ENCODE data around the gene SGPL1.

The SGPL1 gene

DNA sequence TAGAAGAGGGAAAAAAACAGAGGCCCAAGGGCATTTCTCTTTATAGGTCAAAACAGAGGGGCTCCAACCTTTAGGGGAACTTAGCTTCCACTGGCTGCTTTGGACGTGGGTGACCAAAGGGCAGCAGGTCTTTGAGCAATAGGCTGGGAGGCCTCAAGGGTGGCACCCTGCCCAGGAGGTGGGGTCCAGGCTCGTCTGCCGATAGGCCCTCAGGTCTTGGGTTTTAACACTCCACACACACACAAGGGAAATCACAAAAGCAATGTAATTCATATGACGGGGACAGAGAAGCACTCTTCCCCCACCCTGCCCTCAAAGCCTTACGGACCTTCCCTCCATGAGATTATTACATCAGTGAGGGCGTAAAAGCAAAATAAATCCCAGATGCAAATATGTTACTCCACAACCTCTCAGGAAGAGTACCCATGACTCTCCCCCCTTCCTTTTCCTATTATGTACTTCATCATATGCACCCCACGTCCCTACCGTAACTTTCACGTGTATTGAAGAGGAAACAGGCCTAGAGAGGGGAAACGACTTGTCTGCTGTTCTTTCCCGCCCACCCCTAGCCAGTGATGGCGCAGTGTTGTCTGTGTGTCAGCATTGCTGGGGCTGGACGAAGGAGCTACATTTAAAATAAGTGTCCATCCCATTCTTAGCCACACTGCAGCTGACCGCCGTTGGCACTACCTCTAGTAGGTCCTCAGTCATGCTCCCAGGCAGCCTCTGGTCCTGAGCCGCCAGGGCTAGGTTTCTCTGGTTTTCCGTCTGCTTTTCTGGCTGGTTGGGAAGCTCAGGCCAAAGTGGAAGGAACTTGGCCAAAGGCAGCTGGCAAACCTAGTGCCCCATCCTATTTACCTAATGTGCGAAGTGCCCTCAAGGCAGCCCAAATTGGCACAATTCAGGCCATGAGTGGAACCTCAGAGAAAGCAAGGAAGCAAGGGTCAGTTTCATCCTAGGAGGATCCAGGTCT, 70.5 kb downstream of the SGPL1 start:
- Histone ChIP-seq H3K27ac (ENCODE audit: insufficient read depth in 1 of 2, low read depth in 1 of 2, low read length in 2 of 2, poor library complexity in 1 of 2, severe bottlenecking in 2 of 2) (peak overlapping the region in 1 of 2 experiments; percentile 12), H3K9me3 (ENCODE audit: control extremely low read depth in 1 of 5, control insufficient read depth in 4 of 5, insufficient read depth in 2 of 5, low read depth in 1 of 5, low read length in 4 of 5) (no peaks in the 10 kb centered on the region), H3K4me1 (ENCODE audit: control extremely low read depth in 1 of 4, control insufficient read depth in 4 of 4, insufficient read depth in 4 of 4, low read length in 3 of 4) (peaks cover 0 to 30% (median 23%) of the 10 kb centered on the region in 4 experiments), H3K4me3 (ENCODE audit: control insufficient read depth in 1 of 7, extremely low read depth in 1 of 7, insufficient read depth in 4 of 7, low read depth in 2 of 7, low read length in 6 of 7) (no peak overlapping the region), H3K27me3 (replicated peaks in 2 of 5; ENCODE audit: control insufficient read depth in 4 of 5, insufficient read depth in 5 of 5, low read length in 4 of 5) (no peaks in the 10 kb centered on the region), H3K36me3 (ENCODE audit: control insufficient read depth in 4 of 4, insufficient read depth in 4 of 4, low read length in 3 of 4) (peaks cover 5 to 28% (median 17%) of the 10 kb centered on the region in 4 experiments)
- CTCF ChIA-PET = interaction anchor here (0.7 to 14.0 kb wide), 6 partner anchors 9 to 387 kb away, joined by 3 to 140 read pairs (median 6); partner anchors contain the start of gene SGPL1
- DNase-seq = peak in 2 of 3 donors; percentile 21 to 24
- WGBS (ENCODE audit: insufficient coverage) = 85% methylated on average over 13 of the region's 18 CpGs
- POLR2A ChIA-PET = no interaction called here

- ChIA-PET POLR2A (interaction anchor here (0.6 kb wide), 1 partner anchor 134 kb away, joined by 4 read pairs; no protein-coding TSS in a partner anchor), CTCF (interaction anchor here (0.7 to 14.0 kb wide), 7 partner anchors 10 to 388 kb away, joined by 3 to 140 read pairs (median 3); partner anchors contain the start of gene SGPL1)
- Histone ChIP-seq H3K4me1 (ENCODE audit: control extremely low read depth in 1 of 4, control insufficient read depth in 4 of 4, insufficient read depth in 4 of 4, low read length in 3 of 4) (peaks cover 0 to 30% (median 23%) of the 10 kb centered on the region in 4 experiments), H3K36me3 (ENCODE audit: control insufficient read depth in 4 of 4, insufficient read depth in 4 of 4, low read length in 3 of 4) (peaks cover 5 to 25% (median 15%) of the 10 kb centered on the region in 4 experiments), H3K4me3 (ENCODE audit: control insufficient read depth in 1 of 7, extremely low read depth in 1 of 7, insufficient read depth in 4 of 7, low read depth in 2 of 7, low read length in 6 of 7) (peak overlapping the region in 6 of 7 experiments; percentile 67 to 87 (median 74)), H3K27me3 (replicated peaks in 2 of 5; ENCODE audit: control insufficient read depth in 4 of 5, insufficient read depth in 5 of 5, low read length in 4 of 5) (no peaks in the 10 kb centered on the region), H3K9me3 (ENCODE audit: control extremely low read depth in 1 of 5, control insufficient read depth in 4 of 5, insufficient read depth in 2 of 5, low read depth in 1 of 5, low read length in 4 of 5) (no peaks in the 10 kb centered on the region), H3K27ac (ENCODE audit: insufficient read depth in 1 of 2, low read depth in 1 of 2, low read length in 2 of 2, poor library complexity in 1 of 2, severe bottlenecking in 2 of 2) (no peak overlapping the region)
- WGBS (ENCODE audit: insufficient coverage) = 79% methylated on average over 6 of the region's 12 CpGs
- DNase-seq = no peak
Observed at GRCh38 chr10:70886921-70887665, 71.3 kb downstream of the SGPL1 start.

- H3K4me3 ChIP-seq (ENCODE audit: control insufficient read depth in 1 of 7, extremely low read depth in 1 of 7, insufficient read depth in 4 of 7, low read depth in 2 of 7, low read length in 6 of 7) = peak within 1 kb of the TSS; percentile 66 to 87 (median 72)
- peak within 1 kb of the TSS in 1 of 2 experiments; percentile 76 for H3K27ac ChIP-seq (ENCODE audit: insufficient read depth in 1 of 2, low read depth in 1 of 2, low read length in 2 of 2, poor library complexity in 1 of 2, severe bottlenecking in 2 of 2)
- no peaks in the 10 kb centered on the region for H3K9me3 ChIP-seq (ENCODE audit: control extremely low read depth in 1 of 5, control insufficient read depth in 4 of 5, insufficient read depth in 2 of 5, low read depth in 1 of 5, low read length in 4 of 5)
- H3K27me3 ChIP-seq (replicated peaks in 2 of 5; ENCODE audit: control insufficient read depth in 4 of 5, insufficient read depth in 5 of 5, low read length in 4 of 5) = no peaks in the 10 kb centered on the region
- whole genome bisulfite sequencing (ENCODE audit: insufficient coverage) = 0% methylated on average over 59 of the region's 85 CpGs
- peaks cover 0 to 30% (median 23%) of the 10 kb centered on the region in 4 experiments for H3K4me1 ChIP-seq (ENCODE audit: control extremely low read depth in 1 of 4, control insufficient read depth in 4 of 4, insufficient read depth in 4 of 4, low read length in 3 of 4)
- peak; percentile 74 to 88 (median 82) for DNase-seq
- POLR2A ChIA-PET = no interaction called here
- H3K36me3 ChIP-seq (ENCODE audit: control insufficient read depth in 4 of 4, insufficient read depth in 4 of 4, low read length in 3 of 4) = peaks cover 3 to 23% (median 10%) of the 10 kb centered on the region in 4 experiments
- CTCF ChIA-PET = interaction anchor here (0.9 to 14.0 kb wide), 4 partner anchors 11 to 337 kb away, joined by 3 to 140 read pairs (median 16); no protein-coding TSS in a partner anchor
Observed at GRCh38 chr10:70887804-70888800, 72.4 kb downstream of the SGPL1 start, which contains the start of gene PCBD1. Gene PCBD1, minus strand, starts transcription at chr10:70888565. Its CDS starts 32 bp downstream, at chr10:70888533.

DNA sequence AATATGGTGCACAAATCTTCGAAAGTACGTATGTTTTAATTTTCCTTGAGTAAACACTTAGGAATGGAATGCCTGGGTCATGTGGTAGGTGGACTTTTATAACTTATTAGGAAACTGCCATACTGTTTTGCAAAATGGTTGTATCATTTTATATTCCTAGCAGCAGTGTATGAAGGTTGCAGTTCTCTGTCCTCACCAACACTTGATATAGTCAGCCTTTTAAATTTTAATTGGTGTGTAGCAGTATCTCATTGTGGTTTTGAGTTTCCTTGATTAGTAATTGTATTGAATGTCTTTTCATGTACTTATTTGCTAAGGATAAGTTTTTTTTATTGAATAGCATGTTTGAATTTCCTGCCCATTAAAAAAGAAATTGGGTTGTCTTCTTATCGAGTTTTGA, 73.5 kb downstream of the SGPL1 start:
- Histone ChIP-seq H3K4me1 (ENCODE audit: control extremely low read depth in 1 of 4, control insufficient read depth in 4 of 4, insufficient read depth in 4 of 4, low read length in 3 of 4) (peaks cover 0 to 30% (median 25%) of the 10 kb centered on the region in 4 experiments), H3K4me3 (ENCODE audit: control insufficient read depth in 1 of 7, extremely low read depth in 1 of 7, insufficient read depth in 4 of 7, low read depth in 2 of 7, low read length in 6 of 7) (peak overlapping the region in 1 of 7 experiments; percentile 83), H3K9me3 (ENCODE audit: control extremely low read depth in 1 of 5, control insufficient read depth in 4 of 5, insufficient read depth in 2 of 5, low read depth in 1 of 5, low read length in 4 of 5) (no peaks in the 10 kb centered on the region), H3K27ac (ENCODE audit: insufficient read depth in 1 of 2, low read depth in 1 of 2, low read length in 2 of 2, poor library complexity in 1 of 2, severe bottlenecking in 2 of 2) (no peak overlapping the region), H3K27me3 (replicated peaks in 2 of 5; ENCODE audit: control insufficient read depth in 4 of 5, insufficient read depth in 5 of 5, low read length in 4 of 5) (no peaks in the 10 kb centered on the region), H3K36me3 (ENCODE audit: control insufficient read depth in 4 of 4, insufficient read depth in 4 of 4, low read length in 3 of 4) (peaks cover 0 to 12% (median 6%) of the 10 kb centered on the region in 4 experiments)
- DNase-seq = peak in 1 of 3 donors; percentile 9
- WGBS (ENCODE audit: insufficient coverage) = no CpG with 5 or more reads among the region's 3 CpGs
- CTCF ChIA-PET = no interaction called here
- POLR2A ChIA-PET = no interaction called here

GRCh38 chr10:70890917-70891431, 75.2 kb downstream of the SGPL1 start:
- CTCF ChIA-PET = interaction anchor here (0.8 to 1.8 kb wide), 3 partner anchors 10 to 130 kb away, joined by 3 to 6 read pairs (median 3); no protein-coding TSS in a partner anchor
- POLR2A ChIA-PET = no interaction called here
- Histone ChIP-seq H3K4me1 (ENCODE audit: control extremely low read depth in 1 of 4, control insufficient read depth in 4 of 4, insufficient read depth in 4 of 4, low read length in 3 of 4) (peaks cover 0 to 28% (median 23%) of the 10 kb centered on the region in 4 experiments), H3K36me3 (ENCODE audit: control insufficient read depth in 4 of 4, insufficient read depth in 4 of 4, low read length in 3 of 4) (peaks cover 0 to 2% (median 0%) of the 10 kb centered on the region in 4 experiments), H3K27ac (ENCODE audit: insufficient read depth in 1 of 2, low read depth in 1 of 2, low read length in 2 of 2, poor library complexity in 1 of 2, severe bottlenecking in 2 of 2) (no peak overlapping the region), H3K27me3 (replicated peaks in 2 of 5; ENCODE audit: control insufficient read depth in 4 of 5, insufficient read depth in 5 of 5, low read length in 4 of 5) (no peaks in the 10 kb centered on the region), H3K4me3 (ENCODE audit: control insufficient read depth in 1 of 7, extremely low read depth in 1 of 7, insufficient read depth in 4 of 7, low read depth in 2 of 7, low read length in 6 of 7) (no peak overlapping the region), H3K9me3 (ENCODE audit: control extremely low read depth in 1 of 5, control insufficient read depth in 4 of 5, insufficient read depth in 2 of 5, low read depth in 1 of 5, low read length in 4 of 5) (no peaks in the 10 kb centered on the region)
- WGBS (ENCODE audit: insufficient coverage) = 95% methylated on average over 6 of the region's 7 CpGs
- no peak for DNase-seq

DNA sequence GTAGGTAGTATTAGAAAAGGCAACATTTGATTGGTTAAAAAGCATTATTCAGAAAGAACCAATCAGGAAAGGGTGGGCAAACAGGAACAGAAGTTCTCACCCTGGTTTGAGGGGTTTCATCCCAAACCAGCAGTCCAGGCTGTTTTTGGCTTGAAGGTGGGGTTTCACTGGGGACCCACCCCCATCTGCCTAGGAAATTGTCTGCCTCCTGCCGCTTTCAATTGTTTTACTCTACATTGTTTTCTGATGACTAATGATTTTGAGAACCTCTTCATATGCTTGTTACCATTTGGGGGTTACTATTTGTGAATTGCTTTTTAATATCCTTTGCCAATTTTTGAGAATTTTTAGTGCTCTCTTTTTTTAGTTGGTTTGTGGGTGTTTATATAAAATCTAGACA, 75.9 kb downstream of the SGPL1 start:
- Histone ChIP-seq H3K27me3 (replicated peaks in 2 of 5; ENCODE audit: control insufficient read depth in 4 of 5, insufficient read depth in 5 of 5, low read length in 4 of 5) (no peaks in the 10 kb centered on the region), H3K36me3 (ENCODE audit: control insufficient read depth in 4 of 4, insufficient read depth in 4 of 4, low read length in 3 of 4) (no peaks in the 10 kb centered on the region), H3K4me3 (ENCODE audit: control insufficient read depth in 1 of 7, extremely low read depth in 1 of 7, insufficient read depth in 4 of 7, low read depth in 2 of 7, low read length in 6 of 7) (no peak overlapping the region), H3K9me3 (ENCODE audit: control extremely low read depth in 1 of 5, control insufficient read depth in 4 of 5, insufficient read depth in 2 of 5, low read depth in 1 of 5, low read length in 4 of 5) (no peaks in the 10 kb centered on the region), H3K4me1 (ENCODE audit: control extremely low read depth in 1 of 4, control insufficient read depth in 4 of 4, insufficient read depth in 4 of 4, low read length in 3 of 4) (peaks cover 0 to 21% (median 18%) of the 10 kb centered on the region in 4 experiments), H3K27ac (ENCODE audit: insufficient read depth in 1 of 2, low read depth in 1 of 2, low read length in 2 of 2, poor library complexity in 1 of 2, severe bottlenecking in 2 of 2) (no peak overlapping the region)
- ChIA-PET CTCF (interaction anchor here (0.8 to 1.8 kb wide), 3 partner anchors 11 to 131 kb away, joined by 3 to 6 read pairs (median 3); no protein-coding TSS in a partner anchor), POLR2A (no interaction called here)
- no peak for DNase-seq
- 100% methylated on average over 1 of the region's 1 CpG for WGBS (ENCODE audit: insufficient coverage)

All from common myeloid progenitor, CD34-positive (primary cell).